Left ventricle myocardium superior (tissue), 1 donor: ENCODE data around the gene KCNT2. TPM values are rescaled to one million over a fixed set of nuclear protein-coding genes. Genes with fewer than 3 reads are reported as not detected.

Source experiments
- ATAC-seq: fragments of 200-7000 bp; cut with Tn5 transposase; one replicate; pipeline ENCODE4 v1.9.1; 2020; ENCODE audit warnings: mild to moderate bottlenecking, moderate library complexity
- DNase-seq: peaks from one replicate; pipeline ENCODE4 v3.0.0-alpha.2; 2020
- intact Hi-C: fragments of 100-400 bp; cut with micrococcal nuclease; formaldehyde crosslinking; loops from one replicate; pipeline ENCODE4 v1.11.0; 2022
- total RNA-seq: library from RNA; stranded (reverse); fragmentation: NEBNext Ultra II Directional; extraction: Animal tissue kit (Norgen Biotek cat#: 25700); gene quantifications from one replicate; pipeline ENCODE4 v1.2.1, GENCODE V29; 2021
- donor health status: DM: no; HTN: yes; CAD: no; lungs with severe emphysema.

KCNT2 gene
- total RNA-seq, 1 donor from 2014 or later = 1.7 TPM

DNA sequence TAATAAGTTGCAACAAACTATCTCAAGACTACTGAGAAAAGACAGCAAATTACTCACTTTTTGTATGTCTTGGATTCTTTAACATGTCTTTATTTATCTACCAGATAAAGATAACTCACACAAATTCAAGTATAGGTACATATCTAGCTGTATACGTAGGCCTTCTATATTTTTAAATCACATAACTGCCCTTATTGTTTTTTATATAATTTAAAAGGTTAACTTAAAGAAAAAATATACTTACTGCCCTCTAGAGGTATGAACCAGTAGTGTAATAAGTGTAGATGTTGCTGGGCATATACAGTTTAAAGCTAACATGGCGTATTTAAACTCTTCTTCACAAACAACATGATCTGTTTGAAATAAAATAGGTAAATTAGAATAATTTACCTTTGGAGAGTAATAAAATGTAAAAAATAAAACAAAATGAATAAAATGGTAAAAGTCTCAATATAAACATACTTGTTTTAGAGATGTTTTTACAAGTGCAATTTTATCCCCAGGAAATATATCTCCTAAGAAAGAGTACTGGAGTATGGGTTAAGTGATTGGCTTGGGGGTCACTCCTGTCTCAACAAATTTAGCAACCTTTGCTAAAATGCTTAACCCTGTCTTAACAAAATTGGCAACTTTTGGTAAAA, 235.2 kb downstream of the KCNT2 start:
- intact Hi-C loops = no loop called here
- no peak for ATAC-seq
- no peak for DNase-seq

DNA sequence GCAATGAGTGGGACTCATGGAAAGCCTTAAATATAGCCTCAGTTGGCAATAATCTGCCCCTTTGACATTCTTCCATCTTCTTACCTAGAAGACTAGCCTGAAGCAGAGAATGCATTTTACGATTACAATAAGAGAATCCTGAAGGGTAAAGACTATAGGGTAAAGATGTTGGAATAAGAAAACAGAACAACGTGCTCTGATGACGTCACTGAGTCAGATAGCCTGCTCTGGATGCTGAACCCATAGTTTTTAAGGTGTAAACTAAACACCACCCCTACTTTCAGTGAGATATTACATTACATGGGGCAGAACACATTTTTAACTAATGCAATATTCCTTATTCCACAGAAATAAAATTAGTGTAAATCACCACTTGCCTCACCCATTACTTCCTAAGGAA, 240.4 kb downstream of the KCNT2 start:
- DNase-seq (no peak), ATAC-seq (no peak)
- intact Hi-C loops = no loop called here

DNA sequence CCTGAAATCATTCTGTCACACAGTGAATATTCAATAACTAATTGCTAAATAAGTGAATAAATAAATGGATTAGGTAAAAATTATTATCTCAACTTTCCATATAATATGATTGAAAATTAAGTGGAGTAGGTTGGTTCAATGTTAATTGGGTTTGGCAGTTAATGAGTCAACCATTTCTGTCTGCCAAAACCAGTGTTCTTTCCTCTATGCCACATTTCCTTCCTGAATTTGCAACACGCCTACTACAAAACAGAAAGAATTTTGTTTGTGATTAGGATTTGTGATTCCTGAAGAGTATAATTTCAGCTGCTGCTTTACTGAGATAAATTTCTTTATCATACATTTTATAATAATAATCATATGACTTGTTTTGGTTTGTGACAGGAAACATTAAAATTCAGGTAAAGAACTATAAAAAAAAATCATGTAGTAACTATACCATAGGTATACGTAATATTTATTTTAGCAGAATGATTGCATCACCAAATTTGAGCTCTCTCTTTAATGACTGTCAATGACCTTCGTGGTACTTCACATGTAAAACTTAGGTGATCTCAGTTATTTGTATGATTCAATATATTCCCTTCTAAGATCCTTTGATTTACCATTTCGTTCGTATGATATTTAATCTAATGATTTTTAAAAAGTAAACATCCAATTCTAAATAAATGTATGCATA, 241.3 kb downstream of the KCNT2 start:
- intact Hi-C loops = no loop called here
- no peak for ATAC-seq
- DNase-seq = no peak

DNA sequence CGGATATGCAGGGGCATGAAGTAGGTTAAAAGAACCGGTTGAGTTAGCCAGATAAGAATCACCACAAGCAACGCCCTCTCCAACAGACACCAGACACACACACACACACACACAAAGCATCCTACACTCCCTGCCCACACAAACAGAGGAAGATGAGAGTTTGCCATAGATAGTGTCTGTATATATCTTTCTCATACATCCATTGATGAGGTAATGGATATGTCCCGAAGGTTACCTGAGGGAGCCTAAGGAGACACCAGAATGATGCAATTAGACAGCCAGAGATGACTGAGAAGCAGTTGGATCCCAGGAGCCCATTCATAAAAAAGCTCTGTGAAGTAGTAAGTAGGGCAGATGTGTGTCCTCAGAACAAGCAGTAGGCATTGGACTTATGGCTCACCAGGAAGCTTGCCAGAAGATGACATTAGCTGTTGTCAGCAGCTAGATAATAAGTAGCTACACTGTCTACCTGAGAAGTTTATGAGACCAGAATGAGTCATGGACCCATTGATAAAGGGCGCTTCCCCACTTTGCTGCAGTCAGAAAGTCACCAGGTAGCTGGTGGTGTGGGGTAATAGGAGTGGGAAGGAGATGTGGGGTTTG, 247.0 kb downstream of the KCNT2 start:
- DNase-seq (no peak), ATAC-seq (no peak)
- intact Hi-C loops = no loop called here

DNA sequence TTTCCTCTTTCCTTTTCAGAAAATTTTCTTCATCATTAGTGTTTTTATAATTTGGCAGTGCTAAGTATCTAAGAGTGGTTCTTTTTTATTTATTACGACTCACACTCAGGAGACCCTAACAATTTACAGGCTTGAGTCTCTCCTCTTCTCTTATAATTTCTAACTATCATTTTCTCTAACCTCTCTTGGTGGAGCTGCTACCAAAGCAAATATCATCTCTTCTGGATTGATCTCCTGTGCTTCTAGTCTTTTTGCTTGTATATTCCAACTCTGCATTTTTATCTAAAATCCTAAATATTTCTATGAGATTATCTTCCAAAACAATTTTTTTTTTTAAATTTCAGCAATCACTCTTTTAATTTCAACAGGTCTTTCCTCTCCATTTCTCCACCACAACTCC, 250.3 kb downstream of the KCNT2 start:
- intact Hi-C loops = no loop called here
- DNase-seq = no peak
- no peak for ATAC-seq

DNA sequence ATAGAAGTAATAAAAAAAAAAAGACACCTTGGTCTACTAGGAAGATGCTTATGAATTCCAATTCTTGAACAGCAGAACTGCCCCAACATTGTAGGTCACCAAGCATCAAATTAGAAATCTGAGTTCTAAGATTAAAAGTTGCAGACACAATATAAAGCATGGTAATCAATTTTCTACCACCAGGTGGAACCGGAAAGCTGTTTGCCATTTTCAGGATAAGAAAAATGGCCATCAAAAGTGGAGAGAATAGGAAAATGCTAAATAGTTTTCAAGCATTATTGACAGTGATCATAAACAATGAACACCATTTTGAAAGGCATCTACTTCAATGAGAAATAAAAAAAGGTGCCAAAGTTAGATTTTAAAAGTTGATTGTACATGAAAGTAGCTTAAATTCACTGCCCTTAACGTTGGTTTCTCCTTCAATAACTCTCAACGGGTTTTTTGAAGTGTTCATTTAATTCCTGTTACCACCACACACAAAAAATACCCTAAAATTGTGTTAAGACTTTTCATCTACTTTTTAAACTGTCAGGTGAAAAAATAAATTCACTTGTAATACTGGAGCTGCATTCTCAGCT, 252.9 kb downstream of the KCNT2 start:
- DNase-seq (no peak), ATAC-seq (no peak)
- intact Hi-C loops = no loop called here

DNA sequence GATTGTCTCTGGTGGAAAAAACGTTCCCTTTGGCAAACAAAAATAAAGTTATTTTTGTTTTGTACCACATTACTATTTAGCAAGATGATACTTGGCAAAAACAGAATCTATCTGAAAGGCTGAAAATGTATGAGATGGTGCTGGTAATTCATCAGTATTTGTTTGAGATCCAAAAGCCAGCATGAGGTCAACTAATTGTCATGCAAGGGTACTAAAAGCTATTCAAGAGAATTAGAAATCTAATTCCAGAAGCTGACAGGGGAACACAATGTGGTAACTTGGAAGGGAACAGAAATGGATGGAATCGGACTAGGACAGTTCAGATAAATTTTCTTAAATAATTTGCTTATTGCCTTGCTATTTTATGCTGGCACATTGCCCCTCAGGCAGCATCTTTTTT, 263.8 kb downstream of the KCNT2 start:
- DNase-seq = no peak
- intact Hi-C loops = no loop called here
- ATAC-seq = no peak

DNA sequence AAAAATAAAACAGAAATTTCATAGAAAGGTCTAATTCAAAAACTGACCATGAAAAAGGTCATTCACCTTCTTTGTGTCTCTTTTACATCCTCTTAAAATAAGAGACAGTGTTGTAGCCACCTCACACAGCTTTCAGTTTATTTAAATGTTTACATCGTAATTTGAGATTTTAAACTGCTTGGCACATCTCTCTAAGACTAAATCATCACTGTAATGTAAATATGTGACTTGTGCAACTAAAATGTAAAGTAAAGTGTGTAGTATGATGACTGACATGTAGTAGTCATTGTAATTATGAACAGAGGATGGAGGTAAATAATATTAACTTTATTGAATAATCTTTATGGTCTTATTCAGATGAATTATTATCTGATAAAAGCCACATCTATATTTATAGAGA, 283.9 kb downstream of the KCNT2 start:
- DNase-seq = no peak
- ATAC-seq = no peak
- intact Hi-C loops = no loop called here

DNA sequence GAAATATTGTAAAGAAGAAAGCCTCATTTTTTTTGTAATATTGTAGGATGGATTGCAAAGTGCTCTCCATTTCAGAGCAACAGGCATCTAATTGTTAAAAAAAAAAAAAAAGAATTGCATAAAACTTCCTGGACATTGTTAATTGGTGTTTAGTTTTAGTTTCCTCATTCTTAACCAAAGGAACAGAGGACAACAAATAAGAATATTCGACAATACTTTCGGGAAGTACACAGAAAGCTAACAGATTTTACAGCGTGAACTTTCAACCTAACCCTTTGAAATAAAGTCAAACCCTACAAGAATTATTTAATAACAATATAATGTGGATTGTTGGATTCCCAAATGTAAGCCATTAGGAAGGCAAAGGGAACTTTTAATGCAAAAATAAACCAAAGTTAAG, 284.4 kb downstream of the KCNT2 start:
- intact Hi-C loops = no loop called here
- ATAC-seq (no peak), DNase-seq (no peak)

DNA sequence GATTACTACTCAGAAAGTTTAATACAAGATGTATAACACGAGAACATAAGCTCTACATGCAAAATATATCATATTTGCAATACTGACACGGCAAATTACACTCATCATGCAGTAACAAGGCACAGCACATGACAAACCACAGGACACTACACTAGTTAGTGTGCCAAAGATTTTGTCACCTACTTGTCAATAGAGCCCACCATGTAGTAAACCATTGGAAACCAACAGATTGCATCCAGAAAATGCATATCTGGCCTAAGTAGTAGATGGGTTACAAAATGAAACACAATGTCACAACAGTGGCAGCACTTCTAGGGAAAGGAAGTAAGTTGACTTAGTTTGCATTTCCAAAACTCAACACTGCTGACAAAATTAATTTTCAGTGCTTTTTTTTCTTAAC, 288.9 kb downstream of the KCNT2 start:
- ATAC-seq = no peak
- intact Hi-C loops = no loop called here
- no peak for DNase-seq

DNA sequence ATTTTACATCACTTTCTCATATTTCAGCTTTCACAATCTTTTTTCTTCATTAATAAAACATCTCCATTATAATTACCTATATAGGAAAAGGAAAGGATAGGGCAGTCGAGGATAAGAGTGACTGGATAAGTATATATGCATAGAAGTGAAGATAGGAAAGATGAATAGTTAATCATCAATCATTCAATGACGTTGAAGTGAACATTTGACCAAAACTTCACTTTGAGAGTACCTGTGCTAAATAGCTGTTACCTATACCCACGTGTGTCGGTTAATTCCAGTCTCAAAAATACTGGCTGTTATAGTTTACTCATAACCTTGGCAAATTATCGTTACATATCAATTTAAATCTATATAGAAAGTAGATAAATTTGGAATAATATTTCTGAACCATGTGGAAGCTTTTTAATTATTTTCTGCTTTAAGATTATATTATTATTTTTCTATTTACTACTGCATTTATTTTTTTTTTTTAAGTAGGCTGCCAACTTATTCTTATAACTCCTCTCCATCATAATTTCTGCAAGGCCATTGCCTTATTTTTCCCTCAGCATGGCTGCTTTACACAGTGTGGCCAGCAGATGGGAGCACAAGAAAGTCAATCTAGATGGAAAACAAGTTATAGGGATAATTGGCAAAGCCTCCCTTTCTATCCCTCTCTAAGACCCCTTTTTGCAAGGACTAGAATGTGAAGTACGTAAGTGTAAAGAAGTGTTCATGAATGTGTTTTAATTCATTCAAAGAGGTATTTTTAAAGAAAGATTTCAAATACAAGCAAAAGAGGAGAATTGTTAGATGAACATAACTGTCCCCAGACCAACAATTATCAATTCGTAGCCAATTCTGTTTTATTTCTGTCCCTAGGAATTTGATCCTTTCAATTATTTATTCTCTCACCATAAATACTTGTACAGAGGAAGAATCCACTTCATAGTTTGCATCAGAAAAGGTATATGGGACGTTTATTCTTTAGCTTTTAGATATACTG, 290.4 kb downstream of the KCNT2 start:
- DNase-seq (no peak), ATAC-seq (no peak)
- intact Hi-C loops = no loop called here

DNA sequence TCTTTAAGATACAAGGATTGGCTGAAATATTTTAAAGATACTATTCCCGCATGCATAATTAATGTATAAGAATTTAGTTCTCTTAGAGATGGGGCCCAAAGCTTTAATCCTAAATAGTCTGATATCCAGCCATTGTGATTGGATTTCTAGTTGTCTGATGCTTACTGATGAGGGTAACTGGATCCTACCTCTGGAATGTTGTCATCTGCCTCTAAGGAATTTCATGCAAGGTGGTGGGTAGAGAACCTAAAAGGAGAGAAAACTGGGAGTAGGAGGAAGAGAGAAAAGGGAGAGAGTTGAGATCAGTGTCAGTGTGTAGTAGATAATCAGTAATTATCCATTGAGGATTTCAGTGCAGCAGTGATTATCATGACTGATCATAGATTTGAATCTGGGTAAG, 295.5 kb downstream of the KCNT2 start:
- intact Hi-C loops = no loop called here
- no peak for DNase-seq

DNA sequence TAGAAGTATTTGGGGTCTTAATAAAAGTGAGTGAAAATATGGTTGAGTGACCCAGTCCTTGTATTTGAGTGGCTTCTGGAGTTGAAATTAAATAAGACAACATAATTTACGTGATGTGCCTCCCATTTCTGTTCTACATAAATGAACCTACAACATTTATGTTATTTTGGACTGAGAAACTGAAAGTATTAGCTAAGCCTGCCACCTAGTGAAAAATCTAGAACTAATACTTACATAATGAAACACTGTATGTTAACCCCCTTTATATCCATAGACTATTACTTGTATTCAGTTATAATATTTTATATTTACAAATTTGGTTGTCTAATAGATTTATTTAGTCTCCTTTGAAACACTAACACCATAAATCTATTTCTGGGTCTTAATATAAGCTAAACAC, 298.9 kb downstream of the KCNT2 start:
- ATAC-seq (no peak), DNase-seq (no peak)
- intact Hi-C loops = loop anchor here (5.0 kb wide), 1 partner anchor 157 kb away; no protein-coding TSS in a partner anchor

More for the DNA sequence above, 295.5 kb downstream of the KCNT2 start:
- no peak for ATAC-seq

DNA sequence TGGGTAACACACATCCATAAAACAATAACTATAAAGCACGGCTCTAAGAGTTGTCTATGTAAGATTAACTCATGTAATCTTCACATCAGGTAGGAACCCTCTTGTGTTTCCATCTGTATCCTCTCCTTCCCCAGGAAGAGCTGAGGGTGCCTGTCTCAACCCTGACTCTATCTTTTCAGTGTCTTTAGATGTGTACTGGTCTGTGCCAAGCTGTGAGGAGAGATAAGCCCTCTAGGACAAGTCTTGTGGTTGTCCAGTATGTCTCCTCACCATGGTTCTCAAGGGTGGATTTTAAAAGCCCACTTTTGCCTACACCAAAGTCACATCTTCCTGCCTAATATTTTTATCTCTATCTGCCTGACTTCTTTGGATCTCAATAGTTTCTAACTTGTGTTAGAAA, 300.1 kb downstream of the KCNT2 start:
- DNase-seq = no peak
- ATAC-seq = no peak
- intact Hi-C loops = loop anchor here (5.0 kb wide), 1 partner anchor 156 kb away; no protein-coding TSS in a partner anchor

DNA sequence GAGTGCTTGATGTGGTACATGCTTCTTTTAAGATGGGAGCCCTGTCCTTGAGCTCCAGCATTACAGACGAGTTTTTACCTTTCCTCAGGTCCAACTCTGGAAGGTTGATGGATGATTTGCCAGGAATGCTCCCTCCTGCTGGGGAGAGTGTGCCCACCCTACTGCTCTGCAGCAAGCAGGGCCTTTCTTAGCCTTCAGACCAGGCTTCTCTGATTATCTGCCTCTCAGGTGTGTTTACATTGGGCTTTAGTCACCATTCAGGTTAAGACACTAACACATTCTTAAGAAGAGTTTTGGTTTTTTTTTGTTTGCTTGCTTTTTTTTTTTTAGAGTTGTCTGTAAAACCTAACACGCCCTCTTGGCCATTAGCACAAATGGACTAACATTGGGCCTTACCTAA, 301.8 kb downstream of the KCNT2 start:
- DNase-seq = no peak
- intact Hi-C loops = loop anchor here (5.0 kb wide), 1 partner anchor 154 kb away; no protein-coding TSS in a partner anchor
- no peak for ATAC-seq

DNA sequence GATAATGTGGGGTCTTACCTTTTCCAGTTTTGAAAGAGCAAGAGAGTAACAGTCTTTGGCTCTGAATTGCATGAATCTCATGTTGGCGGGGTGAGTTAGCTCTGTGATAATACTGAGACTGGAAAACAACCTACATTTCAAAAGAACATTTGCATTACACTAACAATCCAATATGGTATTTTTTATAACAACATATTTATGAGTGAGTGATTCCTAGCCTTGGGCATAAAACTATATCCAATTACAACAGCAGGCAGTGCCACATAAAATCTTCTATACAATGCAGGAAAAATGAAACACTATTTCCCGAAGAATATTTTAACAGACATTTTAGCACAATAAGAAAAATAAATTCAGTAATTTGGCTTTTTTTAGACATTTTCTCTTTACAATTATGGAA, 303.0 kb downstream of the KCNT2 start:
- ATAC-seq = no peak
- intact Hi-C loops = loop anchor here (5.0 kb wide), 1 partner anchor 153 kb away; no protein-coding TSS in a partner anchor
- DNase-seq = no peak

DNA sequence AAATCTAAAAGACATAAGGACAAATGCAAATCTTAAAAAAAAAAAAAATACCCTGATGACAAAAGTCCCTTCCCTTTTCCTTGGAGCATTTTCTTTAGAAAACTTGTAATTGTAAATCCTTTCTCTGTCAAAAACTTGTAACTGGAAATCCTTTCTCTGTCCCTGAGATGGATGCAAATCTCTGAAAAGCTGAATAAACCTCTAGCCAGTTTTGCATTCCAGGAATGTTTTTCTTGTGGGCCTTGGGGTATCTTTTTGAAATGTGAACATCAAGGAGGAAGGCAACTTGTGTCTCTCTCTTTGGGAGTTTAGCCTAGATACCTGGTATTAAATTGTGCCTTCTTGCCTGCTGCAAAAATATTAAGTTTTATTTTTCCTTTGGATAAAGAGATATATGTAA, 305.3 kb downstream of the KCNT2 start:
- intact Hi-C loops = no loop called here

DNA sequence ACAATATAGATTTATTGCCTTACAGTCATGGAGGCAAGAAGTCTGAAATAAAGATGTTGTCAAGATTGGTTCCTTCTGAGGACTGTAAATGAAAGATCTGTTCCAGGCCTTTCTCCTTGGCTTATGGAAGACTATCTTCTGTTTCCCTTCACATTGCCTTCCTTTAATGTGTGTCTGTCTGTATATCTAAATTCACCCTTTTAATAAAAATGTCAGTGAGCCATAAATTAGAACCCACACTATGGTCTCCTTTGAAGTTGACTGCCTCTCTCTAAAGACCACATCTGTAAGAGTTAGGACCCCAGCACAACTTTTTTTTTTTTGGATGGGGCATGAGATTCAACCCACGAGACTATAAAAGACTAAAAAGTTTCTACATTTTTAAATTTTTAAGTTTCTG, 305.8 kb downstream of the KCNT2 start:
- DNase-seq = no peak
- no peak for ATAC-seq
- intact Hi-C loops = no loop called here

More for the DNA sequence above, 305.3 kb downstream of the KCNT2 start:
- ATAC-seq (no peak), DNase-seq (no peak)

DNA sequence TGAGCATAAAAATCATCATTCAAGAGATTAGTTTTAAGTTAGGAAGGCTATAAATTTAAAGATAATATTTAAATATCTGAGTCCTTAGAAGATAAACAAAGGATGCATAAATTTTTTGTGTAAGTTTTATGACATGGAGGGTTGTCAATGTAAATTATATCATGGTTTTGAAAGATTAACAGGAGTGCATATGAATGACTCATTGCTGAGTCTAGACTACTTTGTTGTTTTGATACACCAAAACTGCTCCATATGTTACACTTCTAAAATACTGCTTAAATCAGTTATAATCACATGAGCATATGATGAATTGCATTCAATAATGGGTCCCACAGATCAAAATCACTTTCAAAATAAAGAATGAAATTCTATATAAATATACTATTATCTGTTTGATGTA, 312.5 kb downstream of the KCNT2 start:
- ATAC-seq (no peak), DNase-seq (no peak)
- intact Hi-C loops = no loop called here
